GM21360 (cell line): ENCODE results near the gene PET100.

Experiments used
- ATAC-seq: cut with Tn5 transposase; IDR thresholded peaks from one replicate; pipeline ENCODE4 v1.9.1; 2021; ENCODE audit warnings: mild to moderate bottlenecking, moderate library complexity; ENCODE audit not compliant: unreplicated experiment

Gene PET100

DNA sequence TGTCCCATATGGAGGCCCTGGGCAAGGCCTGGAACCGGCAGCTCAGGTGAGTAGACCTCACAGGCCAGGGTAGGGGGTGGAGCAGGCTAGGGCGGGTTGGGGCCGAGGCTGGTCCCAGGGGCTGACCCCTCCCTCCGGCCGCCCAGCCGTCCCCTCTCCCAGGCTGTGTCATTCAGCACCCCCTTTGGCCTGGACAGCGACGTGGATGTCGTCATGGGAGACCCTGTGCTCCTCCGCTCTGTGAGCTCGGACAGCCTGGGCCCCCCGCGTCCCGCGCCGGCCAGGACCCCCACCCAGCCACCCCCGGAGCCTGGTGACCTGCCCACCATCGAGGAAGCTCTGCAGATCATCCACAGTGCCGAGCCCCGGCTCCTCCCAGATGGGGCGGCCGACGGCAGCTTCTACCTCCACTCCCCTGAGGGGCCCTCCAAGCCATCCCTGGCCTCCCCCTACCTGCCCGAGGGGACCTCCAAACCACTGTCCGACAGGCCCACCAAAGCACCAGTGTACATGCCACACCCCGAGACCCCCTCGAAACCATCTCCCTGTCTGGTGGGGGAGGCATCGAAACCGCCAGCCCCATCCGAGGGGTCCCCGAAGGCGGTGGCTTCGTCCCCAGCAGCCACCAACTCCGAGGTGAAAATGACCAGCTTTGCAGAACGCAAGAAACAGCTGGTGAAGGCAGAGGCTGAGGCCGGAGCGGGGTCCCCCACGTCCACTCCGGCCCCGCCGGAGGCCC lies 17.9 kb upstream of the PET100 start:
- ATAC-seq, result no peak

- ATAC-seq, result no peak
Measured at GRCh38 chr19:7612282-7613274, 17.0 kb upstream of the PET100 start.

DNA sequence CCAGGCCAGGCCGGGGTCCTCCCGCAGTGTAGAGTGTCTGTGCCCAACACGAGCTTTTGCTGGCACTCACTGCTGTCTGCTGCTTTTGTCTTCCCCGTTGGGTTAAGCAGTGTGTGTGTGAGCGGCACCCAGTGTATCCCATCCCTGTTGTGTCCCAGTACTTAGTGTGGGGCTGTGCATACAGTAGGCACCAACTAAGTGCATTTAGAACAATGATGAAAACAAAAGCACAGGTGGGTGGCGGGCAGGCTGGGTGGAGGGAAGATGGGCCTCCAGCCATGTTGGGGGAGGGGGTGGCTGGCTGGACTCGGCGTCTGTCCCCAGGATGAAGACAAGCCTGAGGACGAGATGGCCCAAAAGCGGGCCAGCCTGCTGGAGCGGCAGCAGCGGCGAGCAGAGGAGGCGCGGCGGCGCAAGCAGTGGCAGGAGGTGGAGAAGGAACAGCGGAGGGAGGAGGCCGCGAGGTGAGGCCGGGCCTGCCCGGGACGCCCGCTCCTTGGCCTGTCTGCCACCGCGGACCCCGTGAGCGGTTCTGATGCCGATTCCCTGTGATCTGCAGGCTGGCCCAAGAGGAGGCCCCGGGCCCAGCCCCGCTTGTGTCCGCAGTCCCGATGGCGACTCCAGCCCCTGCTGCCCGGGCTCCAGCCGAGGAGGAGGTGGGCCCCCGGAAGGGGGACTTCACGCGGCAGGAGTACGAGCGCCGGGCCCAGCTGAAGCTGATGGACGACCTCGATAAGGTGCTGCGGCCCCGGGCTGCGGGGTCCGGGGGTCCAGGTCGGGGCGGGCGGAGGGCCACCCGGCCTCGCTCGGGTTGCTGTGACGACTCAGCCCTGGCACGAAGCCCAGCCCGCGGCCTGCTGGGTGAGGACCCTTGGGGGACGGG lies 14.5 kb upstream of the PET100 start:
- no peak for ATAC-seq

DNA sequence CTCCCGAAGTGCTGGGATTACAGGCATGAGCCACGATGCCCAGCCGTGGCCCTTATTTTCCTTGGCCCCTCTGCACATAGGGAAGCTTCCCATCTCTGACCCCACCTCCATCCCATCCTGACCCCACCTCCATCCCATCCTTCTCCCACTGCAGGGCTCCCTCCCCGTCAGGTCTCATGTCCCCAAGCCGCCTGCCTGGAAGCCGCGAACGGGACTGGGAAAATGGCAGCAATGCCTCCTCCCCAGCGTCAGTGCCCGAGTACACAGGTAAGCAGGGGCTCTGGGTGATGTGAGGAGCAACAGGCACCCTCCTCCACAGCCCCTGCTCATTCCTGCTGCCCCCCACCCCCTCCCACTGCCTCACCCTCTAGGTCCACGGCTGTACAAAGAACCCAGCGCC lies 12.4 kb upstream of the PET100 start:
- no peak for ATAC-seq

GRCh38 chr19:7617735-7618134 lies 11.9 kb upstream of the PET100 start:
- no peak for ATAC-seq

GRCh38 chr19:7618348-7618747 lies 11.2 kb upstream of the PET100 start:
- ATAC-seq, result no peak

- no peak for ATAC-seq
Measured at GRCh38 chr19:7618771-7619510, 10.7 kb upstream of the PET100 start.

GRCh38 chr19:7619671-7620441 lies 9.7 kb upstream of the PET100 start:
- no peak for ATAC-seq

DNA sequence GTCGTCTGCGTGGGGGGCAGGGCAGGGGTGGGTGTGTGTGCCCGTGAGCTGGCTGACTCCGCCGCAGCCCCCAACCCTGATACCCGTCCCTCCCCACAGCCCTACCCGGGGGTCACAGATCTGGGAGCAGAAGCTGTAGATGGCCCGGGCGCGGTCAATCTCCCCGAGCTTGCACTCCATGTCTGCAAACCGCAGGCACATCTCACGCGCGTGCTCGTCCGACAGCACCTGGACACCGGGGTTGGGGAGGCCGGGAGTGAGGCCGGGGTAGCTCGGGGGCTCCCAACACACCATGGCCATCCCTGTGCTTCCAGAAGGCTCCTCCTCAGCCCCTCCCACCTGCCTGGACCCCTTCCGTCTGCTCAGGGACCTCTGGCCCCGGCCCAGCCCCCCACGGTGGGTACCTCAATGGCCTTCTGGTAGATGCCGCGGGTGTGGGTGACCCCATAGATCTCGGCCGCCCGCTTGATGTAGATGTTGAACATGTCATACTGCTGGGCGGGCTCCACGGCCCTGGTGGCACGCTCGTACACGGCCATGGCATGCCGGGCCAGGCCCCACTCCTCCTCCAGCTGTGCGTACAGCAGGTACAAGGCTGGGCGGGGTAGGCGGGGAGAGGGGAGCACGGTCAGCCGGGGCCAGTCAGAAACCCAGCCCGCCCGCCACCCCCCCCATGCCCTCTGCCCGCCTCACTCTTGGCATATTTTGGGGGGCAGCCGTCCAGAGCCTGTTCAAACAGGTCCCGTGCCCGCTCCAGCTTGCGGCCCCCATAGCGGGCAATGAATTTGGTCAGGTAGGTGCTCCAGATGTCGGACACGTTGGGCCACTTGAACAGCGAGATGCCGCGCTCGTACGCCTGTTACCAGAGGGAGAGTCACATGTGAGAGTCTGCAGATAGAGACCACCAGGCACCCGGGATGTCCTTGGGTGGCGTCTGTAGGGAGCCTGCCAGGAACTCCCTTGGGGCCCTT lies 8.9 kb upstream of the PET100 start:
- no peak for ATAC-seq

- ATAC-seq, result no peak
Measured at GRCh38 chr19:7622933-7623685, 6.5 kb upstream of the PET100 start.

DNA sequence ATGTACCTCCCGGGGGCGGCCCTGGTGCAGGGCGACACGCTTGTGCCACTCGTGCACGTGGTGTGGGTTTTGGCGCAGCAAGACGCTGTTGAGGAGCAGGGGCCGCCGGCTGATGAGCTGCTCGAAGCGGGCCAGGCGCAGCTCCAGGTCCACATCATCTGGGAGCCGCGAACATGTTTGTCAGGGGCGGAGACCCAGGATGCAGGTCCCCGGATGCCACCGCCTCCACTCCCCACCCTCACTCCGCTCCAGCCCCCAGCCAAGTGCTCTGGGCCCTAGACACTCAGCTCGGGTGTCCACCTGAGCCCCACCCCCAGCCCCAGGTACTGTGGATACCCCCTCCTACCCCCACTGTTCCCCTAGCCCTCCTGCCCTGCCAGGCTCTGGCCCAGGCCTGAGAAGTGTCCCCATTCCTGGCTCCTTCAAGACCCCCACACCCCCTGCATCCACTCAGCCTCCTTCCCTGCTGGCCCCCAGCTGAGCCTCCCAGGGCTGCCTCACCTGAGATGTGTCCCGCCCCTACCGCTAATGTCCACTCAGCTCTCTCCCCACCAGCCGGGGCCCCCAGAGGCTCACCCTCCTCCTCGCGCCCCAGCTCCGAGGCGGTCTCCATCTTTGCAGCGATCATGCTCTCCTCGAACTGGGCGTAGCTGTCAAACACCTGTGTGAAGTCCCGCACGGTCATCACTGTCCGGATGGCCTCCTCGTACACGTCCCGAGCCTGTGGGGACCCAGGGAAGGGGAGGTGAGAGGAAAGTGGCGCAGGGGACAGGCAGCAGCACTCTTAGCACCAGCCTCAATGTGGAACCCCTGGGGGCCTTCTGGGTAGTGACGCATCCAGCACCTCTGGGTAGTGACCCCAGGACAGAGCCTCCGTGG lies 5.6 kb upstream of the PET100 start:
- ATAC-seq, result no peak

- no peak for ATAC-seq
Measured at GRCh38 chr19:7624810-7625209, 4.8 kb upstream of the PET100 start.

GRCh38 chr19:7625763-7626372 lies 3.7 kb upstream of the PET100 start:
- ATAC-seq, result no peak

GRCh38 chr19:7627166-7627565 lies 2.4 kb upstream of the PET100 start:
- no peak for ATAC-seq

GRCh38 chr19:7628589-7629311 lies 843 bp upstream of the PET100 start:
- ATAC-seq, result no peak

- ATAC-seq, result no peak
Measured at GRCh38 chr19:7631577-7631976, 2.0 kb downstream of the PET100 start.
